Measurements from ENCODE around the gene PRDM2.

Gene PRDM2

GRCh38 chr1:13661539-13661938 is 38.4 kb upstream of the PRDM2 start:
- H3K9me2 ChIP-seq (replicated peaks; ENCODE audit: insufficient read depth, low read length), result no peaks in the 10 kb centered on the region
- no peaks in the 10 kb centered on the region for H3K27me3 ChIP-seq (replicated peaks; ENCODE audit: insufficient read depth, low read length)
- H3K4me1 ChIP-seq (ENCODE audit: low read length), result 0 out of 2 replicates have a peak, but pooled peaks cover 4% of the 10 kb centered on the region
- TF ChIP-seq EZH2phosphoT487 (IDR thresholded peaks at IDR 0.05; ENCODE audit: low read length) (no peak), EZH2 (optimal IDR thresholded peaks at IDR 0.05; ENCODE audit: low read depth, low read length) (no peak), CTCF (IDR thresholded peaks at IDR 0.05; ENCODE audit: low read length) (no peak)
- H3F3A ChIP-seq (ENCODE audit: insufficient read depth, low read length), result no peaks in the 10 kb centered on the region
- H3K79me2 ChIP-seq (ENCODE audit: low read length), result no peaks in the 10 kb centered on the region
- no peaks in the 10 kb centered on the region for H3K9me3 ChIP-seq (replicated peaks; ENCODE audit: insufficient read depth, low read length)
- no peaks in the 10 kb centered on the region for H3K36me3 ChIP-seq (replicated peaks; ENCODE audit: insufficient read depth, low read length)
- no peak for DNase-seq
- H3K27ac ChIP-seq (ENCODE audit: low read length), result no peak overlapping the region
- H3K9ac ChIP-seq (ENCODE audit: low read length), result no peak overlapping the region
- no peak overlapping the region for H3K4me2 ChIP-seq (ENCODE audit: low read depth, low read length)
- no peak overlapping the region for H3K4me3 ChIP-seq (ENCODE audit: low read length)
- H4K20me1 ChIP-seq (ENCODE audit: insufficient read depth, low read length), result no peaks in the 10 kb centered on the region
- no peak overlapping the region for H2AFZ ChIP-seq (ENCODE audit: low read length)

- Histone ChIP-seq H3K36me3 (replicated peaks; ENCODE audit: insufficient read depth, low read length) (no peaks in the 10 kb centered on the region), H3K4me3 (ENCODE audit: low read length) (no peak overlapping the region), H3K27ac (ENCODE audit: low read length) (no peak overlapping the region), H3K27me3 (replicated peaks; ENCODE audit: insufficient read depth, low read length) (no peaks in the 10 kb centered on the region), H3K4me2 (ENCODE audit: low read depth, low read length) (no peak overlapping the region), H3K9me3 (replicated peaks; ENCODE audit: insufficient read depth, low read length) (no peaks in the 10 kb centered on the region), H3K9me2 (replicated peaks; ENCODE audit: insufficient read depth, low read length) (no peaks in the 10 kb centered on the region), H3K4me1 (ENCODE audit: low read length) (0 out of 2 replicates have a peak, but pooled peaks cover 4% of the 10 kb centered on the region), H3K9ac (ENCODE audit: low read length) (no peak overlapping the region), H3K79me2 (ENCODE audit: low read length) (no peaks in the 10 kb centered on the region), H4K20me1 (ENCODE audit: insufficient read depth, low read length) (no peaks in the 10 kb centered on the region), H3F3A (ENCODE audit: insufficient read depth, low read length) (no peaks in the 10 kb centered on the region), H2AFZ (ENCODE audit: low read length) (no peak overlapping the region)
- no peak for DNase-seq
- no peak for TF ChIP-seq EZH2phosphoT487 (IDR thresholded peaks at IDR 0.05; ENCODE audit: low read length)
- TF ChIP-seq EZH2 (optimal IDR thresholded peaks at IDR 0.05; ENCODE audit: low read depth, low read length), result no peak
- no peak for TF ChIP-seq CTCF (IDR thresholded peaks at IDR 0.05; ENCODE audit: low read length)
These were observed 37.5 kb upstream of the PRDM2 start for GRCh38 chr1:13662493-13662892.

GRCh38 chr1:13663969-13664368 is 36.0 kb upstream of the PRDM2 start:
- TF ChIP-seq CTCF (IDR thresholded peaks at IDR 0.05; ENCODE audit: low read length), result no peak
- TF ChIP-seq EZH2phosphoT487 (IDR thresholded peaks at IDR 0.05; ENCODE audit: low read length), result no peak
- no peak for TF ChIP-seq EZH2 (optimal IDR thresholded peaks at IDR 0.05; ENCODE audit: low read depth, low read length)
- no peaks in the 10 kb centered on the region for H3F3A ChIP-seq (ENCODE audit: insufficient read depth, low read length)
- H3K9me3 ChIP-seq (replicated peaks; ENCODE audit: insufficient read depth, low read length), result no peaks in the 10 kb centered on the region
- H2AFZ ChIP-seq (ENCODE audit: low read length), result no peak overlapping the region
- no peak overlapping the region for H3K27ac ChIP-seq (ENCODE audit: low read length)
- no peaks in the 10 kb centered on the region for H3K36me3 ChIP-seq (replicated peaks; ENCODE audit: insufficient read depth, low read length)
- H3K4me2 ChIP-seq (ENCODE audit: low read depth, low read length), result no peak overlapping the region
- no peaks in the 10 kb centered on the region for H3K27me3 ChIP-seq (replicated peaks; ENCODE audit: insufficient read depth, low read length)
- H3K9ac ChIP-seq (ENCODE audit: low read length), result no peak overlapping the region
- H3K4me1 ChIP-seq (ENCODE audit: low read length), result 0 out of 2 replicates have a peak, but pooled peaks cover 4% of the 10 kb centered on the region
- no peak overlapping the region for H3K4me3 ChIP-seq (ENCODE audit: low read length)
- DNase-seq, result no peak
- no peaks in the 10 kb centered on the region for H4K20me1 ChIP-seq (ENCODE audit: insufficient read depth, low read length)
- no peaks in the 10 kb centered on the region for H3K79me2 ChIP-seq (ENCODE audit: low read length)
- no peaks in the 10 kb centered on the region for H3K9me2 ChIP-seq (replicated peaks; ENCODE audit: insufficient read depth, low read length)
